Transverse colon (tissue), 4 donors: ENCODE results near the gene WDFY3. TPM values are rescaled to one million over a fixed set of nuclear protein-coding genes. Genes with fewer than 3 reads are reported as not detected.
"Not testable (repeated sequence)": the region's sequence is repeated elsewhere in the genome, so short reads cannot be mapped to it uniquely, and the experiment has no call there.

Experiments
- DNase-seq: peaks from one replicate; pipeline ENCODE4 v3.0.0-alpha.2; 2019
- H3K27ac ChIP-seq, 4 donors: fragments of 200-600 bp; sonication (generic); 2 replicates each; pipeline ENCODE4 v1.5.1; 2016 to 2018; ENCODE audit warnings: inconsistent platforms in 4 of 4
- H3K27me3 ChIP-seq: fragments of 200-600 bp; sonication (generic); 2 replicates; pipeline ENCODE4 v1.5.1; 2017; ENCODE audit warnings: inconsistent platforms
- H3K36me3 ChIP-seq, 4 donors: fragments of 200-600 bp; sonication (generic); 2 replicates each; pipeline ENCODE4 v1.5.1; 2017 to 2019; ENCODE audit warnings: inconsistent platforms in 4 of 4
- H3K4me1 ChIP-seq, 4 donors: fragments of 200-600 bp; sonication (generic); 2 replicates each; pipeline ENCODE4 v1.5.1; 2017 to 2020; ENCODE audit warnings: inconsistent platforms in 4 of 4
- H3K4me3 ChIP-seq, 4 donors: fragments of 200-600 bp; sonication (generic); 1 replicate in 1 of 4; 2 replicates in 3 of 4; pipeline versions ENCODE4 v1.5.1 to v1.6.1; 2017 to 2019; ENCODE audit warnings: inconsistent platforms in 4 of 4
- H3K9me3 ChIP-seq, 2 donors: fragments of 200-600 bp; sonication (generic); 2 replicates each; pipeline ENCODE4 v1.5.1; 2017 to 2019; ENCODE audit warnings: inconsistent platforms in 2 of 2
- EP300 ChIP-seq: sonication (generic); formaldehyde crosslinking; IDR thresholded peaks from one replicate; pipeline ENCODE4 v1.6.1; 2017; ENCODE audit warnings: antibody characterized with exemption, low read depth
- POLR2A ChIP-seq: fragments of 450-650 bp; IDR thresholded peaks from one replicate; pipeline ENCODE4 v1.6.1; 2016; ENCODE audit warnings: antibody characterized with exemption, mild to moderate bottlenecking, moderate library complexity
- POLR2AphosphoS5 ChIP-seq, 3 donors: sonication (generic); formaldehyde crosslinking; IDR thresholded peaks; one replicate each; pipeline ENCODE4 v1.6.1; 2016; ENCODE audit warnings: antibody characterized with exemption in 3 of 3
- WGBS, 2 donors: methylation state at CpG; one replicate each; pipeline ENCODE4 v1.1.5; 2018; ENCODE audit warnings: low coverage in 1 of 2; 5-methylcytosine and 5-hydroxymethylcytosine counted together
- in situ Hi-C, 4 donors: fragments of 200-750 bp; cut with MboI; loops; one replicate each; pipeline versions ENCODE4 v1.15.0 to v1.15.1; 2017; ENCODE audit warnings: low sequenced_read_pairs in 3 of 4, low pct_ligation_motif_present in 1 of 4, low pct_unique_long_range_greater_than_20kb in 1 of 4
- intact Hi-C: fragments of 100-400 bp; cut with DNase I; formaldehyde crosslinking; loops from one replicate; pipeline ENCODE4 v1.15.1; 2023; ENCODE audit warnings: low total_unique reads
- total RNA-seq, 4 donors: library from RNA; depleted of rRNA; stranded (reverse); fragments of >200 nt; gene quantifications; one replicate each; pipeline ENCODE4 v1.1.0, GENCODE V29; 2016
- TF ChIP-seq, protein P1 (sequence below), 5 experiments: fragments of 200-600 bp in 3 of 5; fragments of 450-650 bp in 2 of 5; sonication (generic) in 3 of 5; IDR thresholded peaks; 1 replicate in 2 of 5; 2 replicates in 3 of 5; pipeline ENCODE4 v1.5.1; 2016 to 2017; ENCODE audit warnings: antibody characterized with exemption in 5 of 5, inconsistent platforms in 3 of 5, mild to moderate bottlenecking in 2 of 5, moderate library complexity in 1 of 5

Gene WDFY3
- total RNA-seq, 4 donors from 2014 or later, result 58.8 to 449 (median 69.2) TPM

DNA sequence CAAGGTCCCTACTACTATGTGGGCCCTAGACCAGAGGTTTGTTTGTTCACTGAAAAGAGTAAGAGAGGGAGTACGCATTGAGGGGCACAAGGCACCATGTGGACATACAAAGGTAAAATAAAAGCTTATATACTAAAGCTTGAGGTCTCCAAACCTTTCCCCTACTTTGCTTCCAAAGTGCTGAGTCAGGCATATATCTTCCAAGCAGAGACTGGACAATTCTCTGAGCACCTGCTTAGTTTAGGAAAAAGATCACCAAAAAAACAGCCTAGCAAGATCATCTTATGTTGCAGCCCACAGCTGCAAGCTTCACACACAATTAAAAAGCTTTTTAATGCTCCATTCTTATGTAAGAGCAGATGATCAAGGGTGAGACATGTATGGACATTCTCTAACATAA is 119.5 kb downstream of the WDFY3 start:
- Histone ChIP-seq H3K4me3 (no peak overlapping the region), H3K27ac (no peak overlapping the region), H3K9me3 (no peaks in the 10 kb centered on the region), H3K27me3 (no peaks in the 10 kb centered on the region), H3K4me1 (no peaks in the 10 kb centered on the region), H3K36me3 (peaks cover 0 to 15% (median 3%) of the 10 kb centered on the region in 4 donors)
- in situ Hi-C loops (no loop called here), intact Hi-C loops (no loop called here)
- no peak for TF ChIP-seq EP300
- TF ChIP-seq POLR2AphosphoS5 (IDR thresholded peaks at IDR 0.05), result no peak
- TF ChIP-seq, protein P1, sequence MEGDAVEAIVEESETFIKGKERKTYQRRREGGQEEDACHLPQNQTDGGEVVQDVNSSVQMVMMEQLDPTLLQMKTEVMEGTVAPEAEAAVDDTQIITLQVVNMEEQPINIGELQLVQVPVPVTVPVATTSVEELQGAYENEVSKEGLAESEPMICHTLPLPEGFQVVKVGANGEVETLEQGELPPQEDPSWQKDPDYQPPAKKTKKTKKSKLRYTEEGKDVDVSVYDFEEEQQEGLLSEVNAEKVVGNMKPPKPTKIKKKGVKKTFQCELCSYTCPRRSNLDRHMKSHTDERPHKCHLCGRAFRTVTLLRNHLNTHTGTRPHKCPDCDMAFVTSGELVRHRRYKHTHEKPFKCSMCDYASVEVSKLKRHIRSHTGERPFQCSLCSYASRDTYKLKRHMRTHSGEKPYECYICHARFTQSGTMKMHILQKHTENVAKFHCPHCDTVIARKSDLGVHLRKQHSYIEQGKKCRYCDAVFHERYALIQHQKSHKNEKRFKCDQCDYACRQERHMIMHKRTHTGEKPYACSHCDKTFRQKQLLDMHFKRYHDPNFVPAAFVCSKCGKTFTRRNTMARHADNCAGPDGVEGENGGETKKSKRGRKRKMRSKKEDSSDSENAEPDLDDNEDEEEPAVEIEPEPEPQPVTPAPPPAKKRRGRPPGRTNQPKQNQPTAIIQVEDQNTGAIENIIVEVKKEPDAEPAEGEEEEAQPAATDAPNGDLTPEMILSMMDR (IDR thresholded peaks at IDR 0.05), result no peak
- TF ChIP-seq POLR2A, result no peak
- WGBS, 2 donors, result 79 to 100% methylated on average over 1 of the region's 1 CpG
- no peak for DNase-seq

DNA sequence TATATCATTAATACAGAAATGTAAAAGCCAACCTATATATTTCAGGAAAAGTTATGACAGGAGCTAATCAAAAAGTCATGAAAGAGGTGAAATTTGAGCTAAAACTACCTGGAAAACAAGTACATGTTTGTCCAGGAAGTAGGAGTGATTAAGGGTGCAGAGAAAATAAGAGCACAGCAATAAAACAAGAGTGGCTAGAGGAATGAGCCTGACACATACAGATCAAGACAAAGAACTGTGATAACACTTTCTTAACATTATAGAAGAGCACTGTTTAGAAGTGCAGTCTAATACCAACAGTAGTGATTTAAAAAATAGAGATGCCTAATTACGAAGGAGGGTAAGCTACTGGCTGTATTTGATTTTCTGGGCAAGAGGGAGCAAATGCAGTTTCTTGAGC is 125.1 kb downstream of the WDFY3 start:
- TF ChIP-seq POLR2A (no peak), EP300 (no peak), POLR2AphosphoS5 (IDR thresholded peaks at IDR 0.05) (no peak)
- TF ChIP-seq, protein P1 (IDR thresholded peaks at IDR 0.05), result no peak
- 84 to 100% methylated on average over 1 of the region's 1 CpG for WGBS, 2 donors
- intact Hi-C loops (no loop called here), in situ Hi-C loops (no loop called here)
- Histone ChIP-seq H3K36me3 (peaks cover 0 to 8% (median under 1%) of the 10 kb centered on the region in 4 donors), H3K27ac (no peak overlapping the region), H3K9me3 (no peaks in the 10 kb centered on the region), H3K4me3 (no peak overlapping the region), H3K27me3 (no peaks in the 10 kb centered on the region), H3K4me1 (no peaks in the 10 kb centered on the region)
- DNase-seq, result no peak

DNA sequence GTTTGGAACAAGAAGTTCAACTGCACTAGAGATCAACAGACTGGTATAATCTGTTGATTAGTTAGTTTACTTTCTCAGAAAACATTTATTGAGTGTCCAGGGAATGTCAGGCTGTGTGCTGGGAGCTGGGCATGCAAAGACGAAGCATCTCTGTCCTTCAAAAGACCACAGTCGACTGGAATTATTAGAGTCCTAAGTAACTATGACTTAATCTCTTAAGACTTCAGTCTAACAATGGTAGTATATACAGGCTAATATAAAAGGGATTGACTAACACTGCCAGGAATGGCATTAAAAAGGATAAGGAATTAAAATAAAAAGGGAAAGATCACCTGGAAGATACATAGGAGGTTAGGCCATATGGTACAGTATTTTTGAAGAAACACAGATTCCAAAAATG is 128.7 kb downstream of the WDFY3 start:
- TF ChIP-seq POLR2AphosphoS5 (IDR thresholded peaks at IDR 0.05) (no peak), EP300 (no peak), POLR2A (no peak)
- TF ChIP-seq, protein P1 (IDR thresholded peaks at IDR 0.05), result no peak
- 50 to 71% methylated on average over 2 of the region's 2 CpGs for WGBS, 2 donors
- DNase-seq, result no peak
- in situ Hi-C loops (no loop called here), intact Hi-C loops (loop anchor here (5.0 kb wide), 1 partner anchor 875 kb away; no protein-coding TSS in a partner anchor)
- H3K9me3 ChIP-seq, result no peaks in the 10 kb centered on the region
- no peak overlapping the region for H3K27ac ChIP-seq
- no peaks in the 10 kb centered on the region for H3K4me1 ChIP-seq
- no peak overlapping the region for H3K4me3 ChIP-seq
- H3K36me3 ChIP-seq, result peaks cover 0 to 8% (median under 1%) of the 10 kb centered on the region in 4 donors
- H3K27me3 ChIP-seq, result no peaks in the 10 kb centered on the region

DNA sequence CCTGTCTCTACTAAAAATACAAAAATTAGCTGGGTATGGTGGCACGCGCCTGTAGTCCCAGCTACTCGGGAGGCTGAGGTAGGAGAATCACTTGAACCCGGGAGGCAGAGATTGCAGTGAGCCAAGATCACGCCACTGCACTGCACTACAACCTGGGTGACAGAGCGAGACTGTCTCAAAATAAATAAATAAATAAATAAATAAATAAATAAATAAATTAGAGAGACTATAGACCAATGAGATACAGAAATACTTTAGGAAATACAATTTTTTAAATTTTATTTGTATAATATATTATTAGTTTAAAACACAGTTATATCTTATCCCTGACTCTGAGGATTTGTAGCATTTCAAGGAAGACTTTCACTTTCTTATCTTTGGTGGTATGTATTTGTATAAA is 136.9 kb downstream of the WDFY3 start:
- H3K4me3 ChIP-seq, intact Hi-C loops, H3K9me3 ChIP-seq, H3K4me1 ChIP-seq, H3K27ac ChIP-seq, H3K27me3 ChIP-seq, in situ Hi-C loops, DNase-seq: not testable (repeated sequence)
- WGBS, 2 donors, result 92 to 98% methylated on average over 6 of the region's 6 CpGs
- peaks cover 0 to 10% (median 3%) of the 10 kb centered on the region in 4 donors for H3K36me3 ChIP-seq

DNA sequence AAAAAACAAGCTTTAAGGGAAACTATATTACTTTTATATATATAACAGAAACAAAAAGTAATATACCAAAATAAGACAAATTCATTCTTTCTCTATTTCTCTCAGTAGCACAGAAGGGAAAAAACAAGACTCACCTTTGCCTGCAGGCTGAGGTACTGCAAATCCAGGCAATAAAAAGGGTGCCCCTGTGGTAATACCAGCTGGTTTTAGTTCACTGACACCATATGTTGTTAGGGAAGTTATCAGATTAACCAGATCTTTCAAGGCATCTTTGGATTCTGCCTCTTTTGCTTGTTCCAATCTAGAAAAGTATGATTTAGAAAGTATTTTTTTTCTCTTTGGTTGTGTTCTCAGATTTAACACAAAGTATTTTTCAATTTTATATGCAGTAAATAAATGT is 139.8 kb downstream of the WDFY3 start:
- no peak for TF ChIP-seq POLR2A
- no peak for TF ChIP-seq EP300
- no peak for TF ChIP-seq POLR2AphosphoS5 (IDR thresholded peaks at IDR 0.05)
- TF ChIP-seq, protein P1 (IDR thresholded peaks at IDR 0.05), result no peak
- H3K27ac ChIP-seq, result no peak overlapping the region
- peaks cover 0 to 8% (median 3%) of the 10 kb centered on the region in 4 donors for H3K36me3 ChIP-seq
- DNase-seq, result no peak
- H3K9me3 ChIP-seq, result no peaks in the 10 kb centered on the region
- no peak overlapping the region for H3K4me3 ChIP-seq
- intact Hi-C loops (no loop called here), in situ Hi-C loops (no loop called here)
- no peaks in the 10 kb centered on the region for H3K27me3 ChIP-seq
- no peaks in the 10 kb centered on the region for H3K4me1 ChIP-seq
